Right renal cortex interstitium (tissue), 3 donors: ENCODE results near the gene TAB2. TPM values are rescaled to one million over a fixed set of nuclear protein-coding genes. Genes with fewer than 3 reads are reported as not detected.
"Not testable (repeated sequence)": the region's sequence is repeated elsewhere in the genome, so short reads cannot be mapped to it uniquely, and the experiment has no call there.

Experiments
- DNase-seq, 3 donors: peaks; one replicate each; pipeline ENCODE4 v3.0.0-alpha.2; 2013; ENCODE audit warnings: low read depth in 3 of 3, low spot score in 2 of 3
- polyA plus RNA-seq, 3 donors: library from polyadenylated mRNA; unstranded; fragments of 120-200 nt; gene quantifications; one replicate each; pipeline ENCODE4 v1.2.1, GENCODE V29; 2013; ENCODE audit not compliant: insufficient read length in 3 of 3

Gene TAB2
- polyA plus RNA-seq, 3 donors = 94.2 to 111 (median 100) TPM

DNA sequence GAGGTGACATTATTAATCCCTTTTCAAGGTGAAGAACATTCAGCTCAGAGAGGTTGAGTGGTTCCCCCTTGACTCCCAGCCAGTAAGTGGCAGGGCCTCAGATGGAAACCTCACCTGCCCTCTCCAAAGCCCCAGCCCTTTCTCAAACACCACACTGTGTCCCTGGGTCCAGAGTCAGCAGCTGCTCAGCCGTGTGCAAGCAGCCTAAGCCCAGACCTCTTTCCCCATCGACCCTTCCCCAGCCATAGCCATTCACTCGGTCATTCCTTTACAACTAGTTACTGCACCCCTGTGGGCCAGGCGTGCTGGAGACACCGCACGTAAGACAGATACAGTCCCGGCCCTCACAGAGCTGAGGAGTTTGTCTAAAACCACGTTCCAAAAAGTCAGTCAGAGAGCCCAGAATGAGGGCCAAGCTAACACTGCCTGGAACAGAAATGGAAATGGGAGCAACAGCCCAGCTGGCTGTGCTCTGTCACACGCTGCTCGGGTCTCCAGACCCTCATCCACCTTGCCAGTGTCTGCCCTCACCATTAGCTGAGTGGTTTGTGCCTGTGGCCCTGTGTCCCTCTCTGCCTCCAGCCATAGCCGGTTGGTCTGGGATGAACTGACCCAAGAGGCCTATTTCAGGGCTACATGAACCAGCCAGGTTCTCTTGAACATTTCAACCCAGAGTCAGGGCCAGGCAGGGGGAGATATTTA, 137.7 kb downstream of the TAB2 start:
- no peak for DNase-seq

DNA sequence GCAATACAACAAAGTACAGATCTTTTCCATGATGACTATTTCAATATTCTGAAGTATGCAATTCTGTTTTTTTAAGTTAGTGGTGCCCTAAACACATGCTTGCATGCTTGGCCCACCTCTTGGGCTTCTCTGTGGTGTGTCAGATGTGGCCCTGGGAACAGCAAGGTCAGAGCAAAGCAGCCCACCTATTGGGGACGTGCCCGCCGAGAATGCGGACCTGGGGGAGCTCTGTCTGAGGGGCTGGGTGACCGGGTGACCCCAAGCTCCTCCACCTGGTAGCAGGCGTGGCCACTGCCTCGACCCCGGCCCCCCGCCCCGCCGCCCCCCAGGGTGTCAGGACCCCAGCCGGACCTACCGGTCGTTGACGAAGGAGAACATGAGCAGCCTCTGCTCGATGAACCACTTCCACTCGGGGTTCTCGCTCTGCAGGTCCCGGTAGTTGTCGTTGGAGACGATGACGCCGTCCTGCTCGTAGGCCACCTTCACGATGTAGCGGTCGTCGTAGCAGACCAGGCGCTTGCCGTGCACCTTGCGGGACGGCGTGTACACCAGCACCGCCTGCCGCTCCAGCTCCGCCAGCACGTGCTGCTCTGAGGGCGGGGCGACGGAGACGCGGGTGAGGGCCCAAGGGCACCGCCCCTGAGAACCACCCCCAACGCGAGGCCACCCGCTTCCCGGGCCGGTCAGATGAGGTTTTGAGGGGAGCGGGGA, 139.0 kb downstream of the TAB2 start:
- no peak for DNase-seq

GRCh38 chr6:149457316-149457884, 139.9 kb downstream of the TAB2 start:
- no peak for DNase-seq

DNA sequence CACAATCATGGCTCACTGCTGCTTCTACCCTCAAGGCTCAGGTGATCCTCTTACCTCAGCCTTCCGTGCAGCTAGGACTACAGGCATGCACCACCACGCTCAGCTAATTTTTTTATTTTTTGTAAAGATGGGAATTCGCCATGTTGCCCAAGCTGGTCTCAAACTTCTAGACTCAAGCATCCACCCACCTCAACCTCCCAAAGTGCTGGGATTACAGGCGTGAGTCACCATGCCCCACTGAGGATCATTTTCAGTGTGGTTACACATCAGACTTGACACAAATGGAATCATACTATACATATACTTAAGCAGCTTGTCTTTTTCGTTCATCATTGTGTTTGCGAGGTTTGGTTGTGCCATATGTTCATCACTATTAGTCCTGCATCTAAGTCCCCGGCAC, 140.7 kb downstream of the TAB2 start:
- no peak for DNase-seq

DNA sequence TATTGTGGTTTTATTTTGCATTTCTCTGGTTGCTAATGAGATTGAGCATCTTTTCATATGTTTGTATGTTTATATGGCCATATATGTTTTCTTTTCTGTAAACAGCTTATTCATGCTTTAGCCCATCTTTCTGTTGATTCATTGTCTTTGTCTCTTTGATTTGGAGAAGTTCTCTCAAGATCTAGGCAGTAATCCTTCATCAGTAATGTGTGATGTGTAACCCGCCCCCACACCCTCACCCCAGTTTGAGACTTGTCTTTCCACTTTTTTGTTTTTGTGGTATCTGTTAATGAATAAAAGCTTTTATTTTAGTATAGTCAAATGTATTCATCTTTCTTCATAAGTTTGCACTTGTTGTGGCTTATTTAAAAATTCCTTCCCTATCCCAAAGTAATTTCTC, 141.3 kb downstream of the TAB2 start:
- DNase-seq = no peak

DNA sequence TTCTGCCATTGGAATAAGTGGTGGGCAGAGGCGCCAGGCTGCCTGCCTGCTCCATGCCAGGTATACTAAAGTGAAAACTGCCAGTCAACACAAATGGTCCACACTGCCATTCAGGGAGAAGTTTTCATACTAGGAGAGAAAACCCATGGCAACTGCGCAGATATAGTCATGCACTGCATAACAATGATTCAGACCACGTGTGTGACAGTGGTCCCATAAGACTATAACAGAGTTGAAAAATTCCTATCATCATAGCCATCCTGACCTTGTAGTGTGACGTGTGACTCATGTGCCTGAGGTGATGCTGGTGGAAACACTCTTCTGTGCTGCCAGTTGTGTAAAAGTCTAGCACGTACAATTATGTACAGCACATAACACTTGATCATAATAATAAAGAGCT, 142.2 kb downstream of the TAB2 start:
- no peak for DNase-seq

GRCh38 chr6:149460249-149460648, 142.7 kb downstream of the TAB2 start:
- not testable (repeated sequence) for DNase-seq

Other genes with a start within 250 kb of the TAB2 start
- gene SUMO4, start 82.5 kb downstream of the TAB2 start, polyA plus RNA-seq = under 1 TPM; 0.62 to 0.76 (median 0.71) TPM
- gene ZC3H12D, start 167.3 kb downstream of the TAB2 start, polyA plus RNA-seq = under 1 TPM; 0.18 to 0.34 (median 0.32) TPM
- gene PPIL4, start 228.3 kb downstream of the TAB2 start, polyA plus RNA-seq = 10 to 100 TPM; 63.1 to 69.5 (median 65.7) TPM
- 100 to 1,000 TPM in 2 of 3 donors, 10 to 100 TPM in 1; 99.4 to 106 (median 104) TPM for gene GINM1, start 248.7 kb downstream of the TAB2 start, polyA plus RNA-seq